Erythroblast (primary cell): ENCODE data around the gene SYPL1.

Experiments
- GATA1 ChIP-seq: IDR thresholded peaks from 2 replicates; pipeline ENCODE4 v1.6.1; 2011; ENCODE audit warnings: low read depth, mild to moderate bottlenecking, control low read depth, low read length, moderate library complexity
- POLR2A ChIP-seq: IDR thresholded peaks from 2 replicates; pipeline ENCODE4 v1.6.1; 2011; ENCODE audit warnings: mild to moderate bottlenecking, low read length

DNA sequence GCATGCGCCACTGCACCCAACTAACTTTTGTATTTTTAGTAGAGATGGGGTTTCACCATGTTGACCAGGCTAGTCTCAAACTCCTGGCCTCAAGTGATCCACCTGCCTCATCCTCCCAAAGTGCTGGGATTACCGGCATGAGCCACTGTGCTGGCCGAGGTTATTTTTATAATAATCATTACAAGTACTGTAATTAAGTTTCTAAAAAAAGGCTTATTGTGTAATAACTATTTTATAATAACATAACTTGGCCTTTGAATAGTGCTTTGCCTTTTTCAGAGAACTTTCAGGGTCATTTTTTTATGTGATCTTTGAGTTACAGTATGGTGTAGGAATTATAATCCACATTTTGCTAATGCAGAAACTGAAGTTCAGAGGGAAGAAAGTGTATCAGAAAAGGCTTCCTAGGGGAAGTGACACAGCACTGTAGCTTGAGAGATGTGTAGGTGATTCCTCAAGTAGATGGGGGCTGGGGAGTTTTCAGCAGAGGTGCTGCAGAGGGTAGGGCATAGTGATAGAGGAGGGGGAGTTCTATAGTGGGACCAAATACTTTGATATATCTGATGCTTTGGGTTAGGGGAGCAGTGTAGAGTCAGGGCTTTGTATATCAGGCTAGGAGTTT is 9.2 kb upstream of the SYPL1 start:
- TF ChIP-seq POLR2A (no peak), GATA1 (no peak)
